ENCODE measurements around the gene PSMB1. TPM values are rescaled to one million over a fixed set of nuclear protein-coding genes. Genes with fewer than 3 reads are reported as not detected.

Gene PSMB1
- total RNA-seq (2022; extraction: Qiagen RNA extraction): 240 to 247 TPM (median 242 TPM) in 5 replicates

GRCh38 chr6:170552765-170553533 is at the start of gene PSMB1:
TSS of gene PSMB1 (minus strand) at chr6:170553307. CDS start at chr6:170553242, 65 bp downstream.

GRCh38 chr6:170584181-170584953 is 31.3 kb upstream of the PSMB1 start, which contains the start of gene PDCD2:
TSS of gene PDCD2 (minus strand) at chr6:170584637. CDS start at chr6:170584581, 56 bp downstream.

GRCh38 chr6:170554013-170554795 is 1.1 kb upstream of the PSMB1 start, which contains the start of gene TBP:
TSS of gene TBP (plus strand) at chr6:170554369. CDS start at chr6:170557030, 2,661 bp downstream.

Other genes starting within 250 kb of the PSMB1 start
- gene FAM120B, start 246.5 kb downstream of the PSMB1 start, total RNA-seq (2022; extraction: Qiagen RNA extraction): 8.8 to 10.4 TPM (median 10.3 TPM) in 5 replicates
- gene TBP, start 1.1 kb upstream of the PSMB1 start, total RNA-seq (2022; extraction: Qiagen RNA extraction): 14.5 to 17.4 TPM (median 15.0 TPM) in 5 replicates
- 45.6 to 54.3 TPM (median 49.3 TPM) in 5 replicates for gene PDCD2, start 31.3 kb upstream of the PSMB1 start, total RNA-seq (2022; extraction: Qiagen RNA extraction)

All from A549 treated with AZD2906 at 1 μM for 4 hours (cell line).